IPS-18a (cell line): ENCODE measurements around the gene MTUS2.

Experiments used
- H3K27ac ChIP-seq: one replicate; pipeline ENCODE4 v1.5.1; 2013; ENCODE audit warnings: low read length
- H3K27me3 ChIP-seq: one replicate; pipeline ENCODE4 v1.6.1; 2013; ENCODE audit warnings: mild to moderate bottlenecking, low read length; ENCODE audit not compliant: control insufficient read depth, insufficient read depth
- H3K36me3 ChIP-seq: one replicate; pipeline ENCODE4 v1.6.1; 2013; ENCODE audit warnings: low read depth, low read length; ENCODE audit not compliant: control insufficient read depth
- H3K4me1 ChIP-seq: one replicate; pipeline ENCODE4 v1.6.1; 2013; ENCODE audit warnings: low read depth, low read length; ENCODE audit not compliant: control insufficient read depth
- H3K4me3 ChIP-seq: one replicate; pipeline ENCODE4 v1.5.1; 2013; ENCODE audit warnings: low read length
- H3K9ac ChIP-seq: one replicate; pipeline ENCODE4 v1.6.1; 2013; ENCODE audit warnings: mild to moderate bottlenecking, low read length, moderate library complexity
- H3K9me3 ChIP-seq: one replicate; pipeline ENCODE4 v1.6.1; 2013; ENCODE audit warnings: low read depth, low read length; ENCODE audit not compliant: control insufficient read depth

Gene MTUS2

DNA sequence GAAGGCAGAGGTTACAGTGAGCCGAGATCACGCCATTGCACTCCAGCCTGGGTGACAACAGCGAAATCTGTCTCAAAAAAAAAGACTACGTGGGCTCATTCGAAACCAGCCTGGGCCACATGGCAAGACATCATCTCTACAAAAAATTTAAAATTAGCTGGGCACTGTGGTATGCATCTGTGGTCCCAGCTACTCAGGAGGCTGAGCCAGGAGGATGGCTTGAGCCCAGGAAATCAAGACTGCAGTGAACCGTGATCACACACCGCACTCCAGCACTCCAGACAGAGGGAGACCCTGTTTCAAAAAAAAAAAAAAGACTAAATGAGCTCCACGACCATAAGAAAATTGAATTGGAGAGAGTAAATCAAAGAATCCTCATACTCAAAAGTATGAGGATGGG lies 722.2 kb downstream of the MTUS2 start:
- peaks cover 6% of the 10 kb centered on the region for H3K36me3 ChIP-seq
- H3K9me3 ChIP-seq, result no peaks in the 10 kb centered on the region
- no peak overlapping the region for H3K4me3 ChIP-seq

DNA sequence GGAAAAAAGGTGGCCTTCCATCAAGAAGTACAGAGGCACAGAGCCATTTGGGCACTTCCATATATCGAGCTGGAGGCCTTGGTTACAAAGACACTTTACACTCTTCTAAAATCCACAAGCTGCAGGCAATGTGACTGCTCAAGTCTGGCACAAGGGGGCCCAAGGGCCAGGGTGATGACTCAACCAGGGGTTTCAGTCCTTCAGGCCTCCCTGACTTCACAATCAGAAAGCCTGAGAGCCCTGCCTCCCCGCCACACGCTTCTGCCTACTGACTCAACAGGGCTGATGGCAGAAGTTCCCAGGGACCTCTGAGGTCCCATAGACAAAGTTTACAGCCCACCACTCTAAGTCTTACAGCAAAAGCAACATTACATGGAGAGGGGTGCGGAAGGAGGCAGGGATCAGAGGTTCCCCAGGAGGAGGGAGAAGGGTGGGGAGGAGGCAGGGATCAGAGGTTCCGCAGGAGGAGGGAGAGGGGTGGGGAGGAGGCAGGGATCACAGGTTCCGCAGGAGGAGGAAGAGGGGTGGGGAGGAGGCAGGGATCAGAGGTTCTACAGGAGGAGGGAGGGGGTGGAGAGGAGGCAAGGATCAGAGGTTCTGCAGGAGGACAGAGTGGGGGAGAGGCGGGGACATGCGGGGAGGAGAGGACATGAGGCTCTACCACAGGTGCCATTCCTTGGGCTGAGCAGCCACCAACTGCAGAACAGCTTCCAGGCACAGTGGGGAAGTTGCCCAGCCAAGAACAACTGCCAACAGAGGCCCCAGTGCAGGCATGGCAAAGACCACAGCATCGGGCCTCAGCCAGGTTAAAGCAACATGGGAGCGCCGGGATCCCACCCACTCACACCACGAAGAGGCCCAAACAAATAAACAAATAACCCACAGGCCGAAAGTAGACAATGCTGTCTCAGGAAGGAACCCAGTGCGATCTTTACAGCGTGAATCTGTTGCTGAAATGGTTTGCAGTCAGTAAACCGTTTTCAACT lies 723.4 kb downstream of the MTUS2 start:
- H3K27me3 ChIP-seq, result no peaks in the 10 kb centered on the region

More for the DNA sequence above, 722.2 kb downstream of the MTUS2 start:
- H3K27ac ChIP-seq, result no peak overlapping the region
- H3K27me3 ChIP-seq, result no peaks in the 10 kb centered on the region
- peaks cover 14% of the 10 kb centered on the region for H3K4me1 ChIP-seq
- no peak overlapping the region for H3K9ac ChIP-seq

DNA sequence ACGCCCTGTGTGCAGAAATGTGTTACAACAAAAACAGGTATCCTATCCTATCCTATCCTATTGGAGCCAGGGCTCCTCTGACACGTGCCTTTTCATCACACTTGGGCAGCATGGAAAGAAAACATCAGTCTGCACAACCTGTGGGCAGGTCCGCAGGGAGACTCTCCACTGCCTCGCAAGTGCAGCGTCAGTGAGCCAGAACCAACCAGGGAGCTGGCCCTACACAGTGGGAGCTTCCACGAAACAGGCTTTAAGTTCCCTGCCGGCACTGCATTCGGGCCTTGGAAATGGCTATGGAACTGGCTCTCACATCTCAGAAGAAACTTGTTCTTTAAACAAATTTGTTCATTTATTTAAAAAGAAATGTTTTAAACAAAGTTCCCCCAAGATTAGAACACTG lies 725.8 kb downstream of the MTUS2 start:
- H3K27me3 ChIP-seq, result no peaks in the 10 kb centered on the region
- H3K9me3 ChIP-seq, result no peaks in the 10 kb centered on the region
- H3K27ac ChIP-seq, result no peak overlapping the region
- no peak overlapping the region for H3K9ac ChIP-seq
- no peak overlapping the region for H3K4me3 ChIP-seq
- peaks cover 3% of the 10 kb centered on the region for H3K4me1 ChIP-seq
- H3K36me3 ChIP-seq, result peaks cover 17% of the 10 kb centered on the region

More for the DNA sequence above, 723.4 kb downstream of the MTUS2 start:
- Histone ChIP-seq H3K4me3 (no peak overlapping the region), H3K9me3 (no peaks in the 10 kb centered on the region), H3K9ac (no peak overlapping the region), H3K36me3 (peaks cover 8% of the 10 kb centered on the region), H3K27ac (no peak overlapping the region), H3K4me1 (peaks cover 14% of the 10 kb centered on the region)

DNA sequence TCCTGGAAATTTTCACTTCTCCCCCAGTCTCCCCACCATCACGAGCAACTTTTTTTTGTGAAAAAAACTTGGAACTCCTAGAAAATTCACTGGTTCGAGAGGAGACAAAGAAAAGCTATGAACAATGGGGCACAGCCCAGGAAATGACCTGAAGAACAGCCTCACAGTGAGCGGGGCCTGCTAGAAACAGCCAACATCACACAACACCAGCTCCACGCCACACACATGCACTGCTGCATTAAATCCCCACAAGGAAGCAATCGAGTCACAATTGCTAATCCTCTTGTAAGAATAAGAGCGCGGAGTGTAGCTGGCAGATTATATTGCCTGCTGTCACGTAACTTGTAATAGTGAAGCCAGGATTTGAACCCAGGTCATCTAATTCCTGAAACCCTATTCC lies 726.5 kb downstream of the MTUS2 start:
- Histone ChIP-seq H3K9me3 (no peaks in the 10 kb centered on the region), H3K36me3 (peaks cover 19% of the 10 kb centered on the region), H3K27ac (no peak overlapping the region), H3K4me1 (no peaks in the 10 kb centered on the region), H3K9ac (no peak overlapping the region), H3K27me3 (no peaks in the 10 kb centered on the region), H3K4me3 (no peak overlapping the region)

DNA sequence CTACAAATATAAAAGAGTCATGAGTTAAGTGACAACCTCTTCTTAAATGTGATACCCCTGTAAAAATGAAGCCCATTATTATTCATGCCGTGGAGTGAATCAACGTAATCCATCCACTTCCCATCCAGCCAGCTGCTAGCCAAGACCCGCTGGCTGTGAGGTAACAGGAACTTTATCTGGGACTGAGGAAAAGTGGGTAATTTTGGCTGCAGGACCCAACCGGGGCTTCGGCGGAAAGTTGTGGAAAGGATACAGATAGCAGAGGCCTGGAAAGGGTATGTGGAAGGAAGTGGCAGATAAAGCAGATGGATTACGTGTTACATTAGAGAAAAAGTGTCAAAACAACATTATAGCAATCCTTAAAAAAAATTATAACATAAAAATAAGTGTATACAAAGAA lies 727.0 kb downstream of the MTUS2 start:
- no peaks in the 10 kb centered on the region for H3K27me3 ChIP-seq
- H3K4me1 ChIP-seq, result no peaks in the 10 kb centered on the region
- no peak overlapping the region for H3K9ac ChIP-seq
- H3K27ac ChIP-seq, result no peak overlapping the region
- H3K36me3 ChIP-seq, result peaks cover 24% of the 10 kb centered on the region
- H3K4me3 ChIP-seq, result no peak overlapping the region
- H3K9me3 ChIP-seq, result no peaks in the 10 kb centered on the region

DNA sequence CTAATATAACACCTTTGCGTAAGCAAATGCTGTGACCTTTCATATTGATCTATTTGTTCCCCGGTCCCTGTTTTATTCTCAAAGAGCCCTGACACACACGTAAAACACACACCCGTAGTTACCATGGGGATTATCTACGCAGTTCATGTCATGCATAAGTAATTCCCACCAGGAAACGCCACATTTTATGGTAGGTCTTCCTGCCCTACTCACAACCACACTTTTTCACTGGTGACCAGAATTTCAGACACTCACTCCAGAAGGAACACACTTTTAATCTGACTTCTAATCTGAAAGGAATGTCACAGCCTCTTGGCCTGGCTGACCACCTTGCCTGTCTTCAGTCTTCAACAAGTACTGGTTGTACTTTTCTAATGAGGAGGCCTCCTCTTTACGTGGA lies 728.6 kb downstream of the MTUS2 start:
- Histone ChIP-seq H3K36me3 (peaks cover 34% of the 10 kb centered on the region), H3K9ac (no peak overlapping the region), H3K27ac (no peak overlapping the region), H3K4me3 (no peak overlapping the region), H3K4me1 (no peaks in the 10 kb centered on the region), H3K27me3 (no peaks in the 10 kb centered on the region), H3K9me3 (no peaks in the 10 kb centered on the region)

DNA sequence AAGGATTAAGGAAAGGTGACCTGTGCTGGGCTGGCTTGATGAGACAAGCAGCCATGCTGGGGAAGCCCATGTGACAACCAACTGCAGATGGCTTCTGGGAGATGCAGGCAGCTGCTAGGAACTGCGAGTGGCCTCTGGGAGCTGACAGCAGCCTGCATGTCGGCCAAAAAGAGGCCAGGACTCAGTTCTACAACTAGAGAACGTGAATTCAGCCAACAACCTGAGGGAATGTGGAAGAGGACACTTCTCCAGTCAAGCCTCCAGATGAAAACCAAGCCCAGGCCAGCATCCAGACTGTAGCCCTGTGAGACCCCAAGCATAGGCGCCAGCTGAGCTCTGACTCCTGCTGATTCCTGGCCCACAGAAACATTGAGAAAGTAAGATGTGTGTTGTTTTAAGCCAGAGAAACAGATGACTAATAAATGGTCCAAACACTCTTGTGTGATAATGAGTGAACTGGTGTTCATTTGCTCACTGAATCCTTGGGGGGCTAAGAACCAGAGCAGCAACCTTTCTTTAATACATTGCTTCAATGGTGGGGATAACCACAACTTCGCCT lies 730.4 kb downstream of the MTUS2 start:
- H3K9me3 ChIP-seq, result no peaks in the 10 kb centered on the region
- H3K27me3 ChIP-seq, result no peaks in the 10 kb centered on the region
- no peaks in the 10 kb centered on the region for H3K4me1 ChIP-seq
- peaks cover 37% of the 10 kb centered on the region for H3K36me3 ChIP-seq
- no peak overlapping the region for H3K27ac ChIP-seq
- H3K4me3 ChIP-seq, result no peak overlapping the region
- H3K9ac ChIP-seq, result no peak overlapping the region

DNA sequence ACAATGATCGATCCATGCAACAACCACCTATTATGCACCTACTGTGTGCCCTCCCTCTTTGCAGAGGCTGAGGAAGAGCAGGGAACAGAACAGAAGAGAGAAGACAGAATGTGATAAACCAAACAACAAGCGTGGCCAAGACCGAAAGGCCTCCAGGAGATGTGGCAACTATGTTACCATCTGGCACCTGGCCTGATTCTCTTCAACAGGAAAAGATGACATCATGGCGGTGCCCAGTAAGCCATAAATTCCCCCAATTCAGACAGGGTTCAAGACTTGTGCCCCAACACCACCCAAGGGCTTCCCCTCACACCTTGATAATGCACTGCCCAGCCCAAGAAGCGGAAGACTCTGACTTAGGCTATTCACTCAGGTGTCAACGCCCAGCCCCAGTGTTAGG lies 731.1 kb downstream of the MTUS2 start:
- peaks cover 33% of the 10 kb centered on the region for H3K36me3 ChIP-seq
- no peaks in the 10 kb centered on the region for H3K4me1 ChIP-seq
- no peak overlapping the region for H3K9ac ChIP-seq
- H3K9me3 ChIP-seq, result no peaks in the 10 kb centered on the region
- no peaks in the 10 kb centered on the region for H3K27me3 ChIP-seq
- no peak overlapping the region for H3K27ac ChIP-seq
- no peak overlapping the region for H3K4me3 ChIP-seq
